GM19035 (cell line): ENCODE measurements around the gene TSPAN9.

Experiments used
- ATAC-seq: cut with Tn5 transposase; IDR thresholded peaks from one replicate; pipeline ENCODE4 v1.9.1; 2021; ENCODE audit not compliant: unreplicated experiment

The TSPAN9 gene

DNA sequence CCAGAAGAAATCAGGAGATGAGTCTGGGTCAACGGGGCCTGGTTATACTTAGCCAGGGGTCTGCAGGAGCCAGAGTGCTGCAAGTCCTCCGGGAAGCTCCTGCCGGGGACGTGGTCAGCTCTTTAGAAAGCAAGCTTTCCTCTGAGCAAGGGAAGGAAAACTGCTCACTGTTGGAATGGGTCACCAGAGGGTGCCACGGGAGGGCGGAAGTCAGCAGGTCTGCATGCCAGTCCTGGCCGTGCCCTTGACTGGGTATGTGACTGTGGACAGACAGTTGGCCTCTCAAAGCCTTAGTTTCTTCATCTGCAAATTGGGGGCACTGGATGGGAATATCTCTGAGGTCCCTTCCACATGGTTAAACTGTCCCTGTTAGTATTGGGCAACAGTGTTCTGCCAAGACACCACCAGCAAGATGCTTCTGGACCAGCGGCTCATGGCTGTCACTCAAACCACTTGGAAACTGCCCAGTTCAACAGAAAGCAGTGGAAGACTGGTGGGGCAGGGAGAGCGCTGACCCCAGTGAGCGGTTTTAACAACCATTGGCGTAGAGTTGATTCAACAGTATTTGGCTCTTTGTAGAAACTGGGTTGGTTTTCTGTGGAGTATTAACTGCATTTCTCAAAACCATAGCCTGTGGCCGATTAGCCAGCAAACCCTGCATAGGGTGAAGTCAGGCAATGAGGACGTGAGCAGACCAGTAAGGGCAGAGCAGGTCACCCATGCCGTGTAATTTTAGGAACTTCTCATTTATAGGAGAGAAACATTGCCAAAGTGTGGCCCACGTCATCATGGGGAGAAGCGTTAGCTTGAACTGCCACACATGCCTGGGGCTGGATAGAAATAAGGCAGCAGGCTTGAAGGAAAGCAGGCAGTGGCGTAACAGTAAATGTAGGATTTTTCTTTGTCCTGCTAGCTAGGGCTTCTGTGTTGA lies 249.9 kb downstream of the TSPAN9 start:
- ATAC-seq: no peak

DNA sequence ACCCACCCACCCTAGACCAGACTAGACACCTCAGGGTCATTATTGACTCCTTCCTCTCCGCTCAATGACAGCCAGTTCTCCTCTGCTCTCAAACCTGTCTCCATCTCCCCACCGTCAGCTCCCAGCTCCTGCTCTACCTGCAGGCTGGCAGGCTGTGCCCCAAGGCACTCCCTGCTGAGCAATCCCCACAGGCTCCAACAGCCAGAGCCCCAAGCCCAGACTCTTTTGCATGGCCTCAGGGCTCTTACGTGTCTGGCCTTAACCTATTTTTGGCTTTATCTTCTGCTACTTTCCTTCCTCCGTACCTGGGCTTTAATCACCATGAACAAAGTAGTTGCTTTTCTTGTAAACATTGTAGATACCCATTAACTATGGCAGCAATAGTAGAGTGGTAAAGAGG lies 250.9 kb downstream of the TSPAN9 start:
- no peak for ATAC-seq

DNA sequence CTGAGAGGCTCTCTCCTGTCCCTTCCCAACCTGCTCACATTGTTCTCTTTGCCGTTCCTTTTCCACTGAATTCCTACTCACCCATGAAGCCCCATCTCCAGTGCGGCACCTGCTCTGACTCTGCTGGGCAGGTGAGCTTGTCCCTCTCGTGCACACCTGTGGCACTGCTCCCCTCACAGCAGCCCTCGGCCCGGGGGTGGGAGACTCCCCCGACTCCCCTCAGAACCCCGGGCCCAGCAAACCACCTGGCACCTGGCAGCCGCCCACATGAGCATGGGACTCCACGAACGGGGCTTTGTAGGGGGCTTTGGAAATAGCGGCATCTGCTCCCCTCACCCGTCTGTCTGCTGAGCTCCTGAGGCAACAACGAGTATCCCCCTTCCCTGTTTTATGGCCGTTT lies 251.4 kb downstream of the TSPAN9 start:
- ATAC-seq: no peak

DNA sequence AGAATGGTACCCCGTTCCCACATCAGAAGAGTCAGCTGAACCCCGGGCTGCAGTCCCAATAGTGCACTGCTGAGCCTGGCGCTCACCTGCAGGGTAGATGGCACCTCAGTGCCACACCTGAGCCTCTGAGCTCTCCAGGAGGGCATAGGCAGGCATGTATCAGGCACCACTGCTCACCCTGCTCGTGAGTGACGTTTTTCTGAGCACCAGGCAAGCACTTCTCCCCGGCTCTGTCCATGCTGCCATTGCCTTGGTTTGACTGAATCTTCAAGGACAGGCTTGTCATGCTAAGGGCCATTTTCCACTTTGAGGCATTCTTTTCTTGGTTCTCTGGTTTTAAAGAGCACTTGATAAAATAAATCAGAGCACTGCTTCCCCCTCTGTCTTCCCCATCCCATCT lies 252.2 kb downstream of the TSPAN9 start:
- no peak for ATAC-seq

DNA sequence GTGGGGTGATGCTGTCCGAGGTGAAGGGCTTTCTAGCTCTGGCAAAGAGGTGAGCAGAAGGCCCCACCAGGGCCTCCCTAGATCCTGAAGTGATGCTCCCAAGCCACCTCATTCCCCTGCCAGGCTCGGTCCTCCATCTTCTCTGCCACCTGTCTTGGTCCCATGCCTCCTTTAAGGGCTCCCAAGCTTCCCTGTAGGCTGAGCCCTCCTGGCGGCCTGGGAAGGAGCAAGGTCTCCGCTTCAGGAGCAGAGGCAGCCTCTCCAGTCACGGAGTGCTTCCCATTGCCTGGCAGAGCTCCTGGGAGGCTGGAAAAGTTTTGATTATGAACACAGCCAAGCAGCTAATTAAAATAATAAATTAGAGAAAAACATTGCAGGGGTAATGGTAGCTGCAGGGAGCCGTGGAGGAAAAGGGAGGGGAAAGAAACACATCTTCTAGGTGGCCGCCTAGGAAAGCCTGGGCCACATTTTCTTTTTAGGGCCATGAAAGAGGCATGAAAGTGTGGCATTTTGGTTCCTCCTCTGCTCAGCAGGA lies 253.9 kb downstream of the TSPAN9 start:
- no peak for ATAC-seq

DNA sequence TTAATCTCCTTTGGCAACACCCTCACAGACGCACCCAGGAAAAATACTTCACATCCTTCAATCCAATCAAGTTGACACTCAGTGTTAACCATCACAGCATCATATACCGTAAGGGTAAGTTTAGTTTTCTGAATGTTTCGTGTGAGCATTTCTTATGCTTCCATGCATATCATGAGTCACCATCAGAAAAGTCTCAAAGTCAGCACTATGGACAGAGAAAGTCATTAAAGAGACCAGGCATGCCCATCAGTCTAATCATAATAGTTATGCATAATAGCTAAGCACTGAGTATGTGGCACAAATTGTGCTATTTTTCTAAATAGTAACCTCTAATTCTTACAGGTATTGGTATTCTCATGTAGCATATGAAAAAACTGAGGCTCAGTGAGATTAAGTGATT lies 255.0 kb downstream of the TSPAN9 start:
- ATAC-seq: no peak

DNA sequence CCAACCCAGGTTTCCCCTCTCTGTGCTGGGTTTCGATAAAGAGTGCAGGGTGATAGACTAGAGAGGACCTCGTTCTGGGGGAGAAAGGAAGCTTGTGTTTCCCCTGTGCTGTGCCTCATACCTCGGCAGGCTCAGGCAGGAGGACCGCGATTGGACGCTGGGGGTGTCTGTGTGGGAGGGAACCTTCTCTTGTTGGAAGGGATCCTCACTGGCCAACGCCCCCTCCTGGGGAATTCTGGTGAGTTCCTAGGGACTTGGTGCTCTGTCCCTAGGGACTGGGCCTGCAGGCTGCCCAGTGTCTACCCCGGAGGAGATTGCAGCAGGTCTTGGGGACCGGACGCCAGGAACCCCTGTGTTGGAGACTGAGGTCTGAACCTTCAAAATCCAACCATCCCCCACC lies 256.4 kb downstream of the TSPAN9 start:
- ATAC-seq: no peak

DNA sequence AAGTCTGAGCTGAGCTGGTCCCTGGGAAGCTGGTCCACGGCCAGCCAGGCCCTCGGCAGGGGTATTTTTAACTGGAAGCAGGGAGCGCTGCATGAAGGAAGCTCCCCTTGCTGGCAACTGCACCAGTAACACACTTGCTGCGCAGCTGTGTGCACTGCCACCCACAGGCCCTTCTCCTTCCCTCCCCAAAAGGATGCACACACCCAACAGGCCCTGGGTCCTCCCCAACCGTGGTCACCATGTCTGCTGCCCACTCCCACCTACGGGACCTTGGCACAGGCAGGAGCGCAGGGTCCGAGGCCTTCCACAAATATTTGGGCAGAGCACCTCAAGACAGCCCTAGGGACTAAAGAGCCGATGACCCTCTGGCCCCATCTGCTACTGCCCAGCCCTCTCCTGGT lies 256.8 kb downstream of the TSPAN9 start:
- ATAC-seq: no peak

DNA sequence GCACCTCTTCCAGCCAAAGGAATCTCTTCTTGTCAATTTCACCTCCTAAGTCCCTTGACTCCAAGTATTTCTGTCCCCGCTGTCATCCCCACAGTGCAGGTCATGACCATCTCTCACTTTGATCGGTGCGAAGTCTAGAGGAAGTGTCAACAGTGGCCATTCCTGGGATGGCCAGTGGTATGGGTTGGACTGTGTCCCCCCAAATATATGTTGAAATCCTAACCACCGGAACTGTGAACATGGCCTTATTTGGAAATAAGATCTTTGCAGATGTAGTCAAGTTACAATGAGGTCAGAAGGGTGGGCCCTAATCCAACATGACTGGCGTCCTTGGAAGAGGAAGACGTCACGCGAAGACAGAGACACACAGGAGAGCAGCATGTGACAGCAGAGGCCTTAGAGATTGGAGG lies 257.9 kb downstream of the TSPAN9 start:
- no peak for ATAC-seq
